Fibroblast of skin of left quadriceps (primary cell): ENCODE results near the gene RUNX2.

Experiments
- DNase-seq, 2 experiments: peaks; one replicate each; pipeline ENCODE4 v3.0.0-alpha.2; 2013; ENCODE audit warnings: low read depth in 2 of 2

Gene RUNX2

DNA sequence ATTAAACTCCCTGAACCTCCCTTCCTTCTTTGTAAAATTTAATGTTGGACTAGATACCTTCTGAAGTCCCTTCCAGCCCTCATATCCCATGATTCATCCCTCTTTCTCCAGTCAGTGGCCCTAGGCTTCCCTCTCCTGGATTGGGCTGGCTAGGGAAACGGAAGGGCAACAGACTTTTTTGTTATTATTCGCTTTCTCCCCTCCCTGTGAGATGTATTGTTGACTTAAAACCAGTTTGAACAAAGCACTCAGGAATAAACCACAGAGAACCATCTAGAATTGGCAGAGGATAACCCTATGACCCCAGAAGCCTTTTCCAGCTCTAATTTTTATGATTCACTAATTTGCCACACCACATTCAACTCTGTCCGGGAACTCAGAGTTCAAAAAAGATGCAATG lies 289.3 kb downstream of the RUNX2 start:
- DNase-seq: no peak

DNA sequence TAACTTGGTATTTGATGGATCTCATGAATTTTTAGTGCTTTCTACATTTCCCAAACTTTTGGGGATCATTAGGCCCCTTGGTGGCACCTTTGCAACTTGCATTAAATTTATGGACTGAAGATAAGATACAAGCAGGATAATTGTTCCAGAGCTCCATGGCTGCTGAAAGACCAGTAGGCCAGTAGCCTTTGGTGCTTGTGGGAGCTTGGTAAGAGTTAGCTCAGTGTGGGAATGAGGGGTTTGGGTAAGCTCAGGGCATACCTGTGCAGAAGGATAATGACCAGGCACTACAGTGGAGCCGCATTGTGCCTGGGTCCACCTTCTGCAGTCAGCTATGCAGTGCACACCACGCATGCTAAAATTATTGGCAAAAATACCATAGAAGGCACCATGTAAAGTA lies 290.1 kb downstream of the RUNX2 start:
- no peak for DNase-seq

DNA sequence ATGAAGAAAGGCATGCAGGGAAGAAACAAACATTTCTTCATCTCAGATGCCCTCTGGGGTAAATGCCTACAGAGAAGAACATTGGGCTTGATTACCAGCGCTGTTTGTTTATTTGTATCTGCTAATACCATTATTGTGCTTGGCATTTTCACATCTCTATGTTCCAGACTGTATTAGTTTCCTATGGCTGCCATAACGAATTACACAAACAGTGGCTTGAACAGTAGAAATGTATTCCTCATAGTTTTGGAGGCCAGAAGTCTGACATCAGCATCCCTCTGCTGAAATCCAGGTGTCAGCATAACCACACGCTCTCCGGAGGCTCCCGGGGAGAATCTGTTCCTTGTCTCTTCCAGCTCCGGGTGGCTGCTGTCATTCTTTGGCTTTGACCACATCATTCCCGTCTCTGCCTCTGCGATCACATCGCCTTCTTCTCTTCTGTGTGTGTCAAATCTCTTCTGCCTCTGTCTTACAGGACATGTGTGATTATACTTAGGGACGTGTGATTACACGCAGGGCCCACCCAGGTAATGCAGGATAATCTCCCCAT lies 291.2 kb downstream of the RUNX2 start:
- no peak for DNase-seq

DNA sequence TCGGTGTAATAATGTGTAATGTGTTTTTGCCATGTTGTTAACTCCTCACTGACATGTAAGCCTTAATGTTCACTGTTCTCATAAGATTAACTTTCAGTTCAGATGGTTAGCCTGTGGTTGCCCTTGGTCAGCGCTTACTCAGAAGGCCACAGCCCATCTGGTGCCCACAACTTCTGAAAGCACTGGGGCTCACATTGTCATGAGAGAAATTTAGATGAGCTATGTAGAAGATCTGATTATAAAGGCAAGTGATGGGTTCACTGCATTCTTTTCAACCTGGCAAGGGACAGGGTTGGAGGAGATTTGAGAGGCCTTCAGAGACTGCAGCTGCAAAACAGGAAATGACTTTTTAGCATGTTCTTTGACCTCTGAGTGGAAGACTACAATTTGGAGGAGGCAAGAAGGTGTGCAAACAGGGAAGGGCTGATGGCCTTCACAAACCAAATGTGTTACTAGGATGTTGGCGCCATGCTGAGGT lies 291.9 kb downstream of the RUNX2 start:
- no peak for DNase-seq

DNA sequence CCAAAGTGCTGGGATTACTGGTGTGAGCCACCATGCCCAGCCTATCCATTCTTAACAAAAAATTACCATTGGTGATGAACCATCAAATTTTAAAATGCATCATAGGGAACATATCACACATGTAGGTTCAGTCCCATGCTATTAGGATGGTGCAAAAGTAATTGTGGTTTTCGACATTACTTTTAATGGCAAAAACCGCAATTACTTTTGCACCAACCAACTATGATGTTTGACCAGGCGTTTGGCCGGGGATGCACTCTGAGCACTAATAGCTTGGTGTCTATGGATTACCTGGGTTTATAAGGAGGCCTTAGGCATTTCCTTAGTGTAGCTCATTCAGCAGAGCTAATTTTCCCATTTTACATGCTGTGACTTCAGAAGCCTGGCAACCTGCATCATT lies 296.1 kb downstream of the RUNX2 start:
- no peak for DNase-seq

DNA sequence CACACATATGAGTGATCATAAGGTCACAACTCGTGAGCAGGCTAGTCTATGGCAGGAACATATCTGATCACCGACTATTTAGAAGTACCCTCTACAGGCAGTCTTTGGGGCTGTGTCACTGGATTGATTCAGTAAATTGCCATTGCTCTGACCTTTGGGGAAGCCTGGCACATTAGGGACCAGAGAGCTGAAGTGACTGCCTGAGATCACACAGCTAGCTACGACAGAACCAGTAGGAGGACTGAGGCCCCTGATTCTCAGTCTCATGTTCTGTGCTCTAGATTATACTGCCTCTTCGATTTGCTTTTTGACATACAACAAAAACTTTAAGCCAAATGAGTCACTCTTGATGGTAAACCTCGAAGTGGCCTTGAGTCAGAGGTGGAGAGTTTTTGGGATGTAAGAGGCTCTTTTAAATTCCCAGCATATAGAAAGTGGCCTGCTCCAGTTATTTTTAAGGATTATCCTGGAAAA lies 297.1 kb downstream of the RUNX2 start:
- DNase-seq: peak; percentile 60 to 64

DNA sequence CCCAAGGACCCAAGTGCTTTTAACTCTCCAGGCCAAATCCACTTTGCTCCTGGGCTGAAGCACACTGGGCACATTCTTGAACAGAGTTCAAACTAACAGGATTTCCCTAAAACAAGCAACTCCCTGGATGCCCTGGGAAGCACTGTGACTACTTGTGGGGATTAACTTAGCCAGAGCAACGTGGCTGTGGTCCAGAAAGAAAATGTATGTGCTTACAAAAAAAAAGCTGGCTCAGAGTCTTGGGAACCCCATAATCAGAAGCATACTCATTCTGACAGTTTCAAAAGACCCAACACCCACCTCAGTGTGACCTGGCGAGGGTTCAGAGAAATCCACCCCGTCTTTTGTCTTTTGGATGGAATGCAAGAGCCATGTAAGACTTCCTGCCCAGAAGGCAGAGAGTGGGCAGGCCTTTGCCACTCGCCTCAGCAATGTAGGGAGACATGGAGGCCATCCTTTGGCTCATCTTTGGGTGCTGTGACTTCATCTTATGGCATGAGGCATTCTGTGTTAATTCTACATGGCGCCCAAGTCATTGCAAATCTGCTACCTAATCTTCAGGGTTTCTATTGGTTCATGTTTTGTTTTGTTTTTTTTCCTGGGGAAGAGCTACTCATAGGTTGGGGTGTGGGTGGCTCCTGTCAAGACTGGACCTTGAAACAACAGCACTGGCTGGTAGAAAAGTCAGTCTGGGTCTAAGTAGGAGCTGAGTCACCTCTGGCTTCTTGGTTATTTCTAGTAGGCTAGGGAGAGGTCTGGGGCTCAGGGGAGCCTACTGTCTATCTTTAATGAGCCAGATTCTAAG lies 298.2 kb downstream of the RUNX2 start:
- peak; percentile 92 to 93 for DNase-seq

DNA sequence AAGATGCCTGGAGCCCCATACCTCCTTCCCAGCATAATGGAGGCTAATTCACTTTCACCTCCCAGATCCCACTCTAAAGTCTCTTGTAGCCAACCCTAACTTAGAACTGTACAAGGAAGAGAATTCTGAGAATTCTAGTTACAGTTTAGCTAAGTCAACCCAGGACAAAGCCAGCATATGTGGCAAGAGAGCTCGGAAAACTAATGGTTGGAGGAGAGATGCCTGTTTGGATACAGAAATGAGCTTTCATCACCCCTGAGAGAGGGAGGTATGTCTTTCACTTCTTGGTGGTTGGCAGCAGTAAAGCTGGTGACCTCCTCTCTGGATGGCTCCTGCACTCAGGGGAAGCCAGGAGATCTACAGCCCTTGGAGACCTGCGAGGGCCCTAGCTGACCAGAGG lies 302.2 kb downstream of the RUNX2 start:
- DNase-seq: no peak

DNA sequence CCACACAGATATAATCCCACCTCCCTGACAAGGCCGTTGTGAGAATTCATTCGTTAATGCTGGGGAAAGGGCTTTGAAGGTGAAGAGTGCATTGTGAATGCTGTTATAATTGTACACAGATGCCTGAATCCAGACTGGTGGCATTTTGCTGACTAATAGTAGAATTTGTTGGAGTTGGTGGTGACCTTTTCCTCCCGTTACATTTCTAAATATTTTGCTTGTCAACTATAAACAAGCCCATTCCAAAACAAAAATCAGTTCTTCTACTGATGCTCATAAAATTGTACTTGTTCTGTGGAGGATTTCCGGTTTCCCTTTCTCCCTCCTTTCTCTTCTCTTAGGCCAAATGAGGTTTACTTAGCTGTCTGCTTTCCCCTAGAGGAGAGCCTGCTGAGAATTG lies 302.7 kb downstream of the RUNX2 start:
- DNase-seq: peak in 1 of 2 experiments; percentile 45

DNA sequence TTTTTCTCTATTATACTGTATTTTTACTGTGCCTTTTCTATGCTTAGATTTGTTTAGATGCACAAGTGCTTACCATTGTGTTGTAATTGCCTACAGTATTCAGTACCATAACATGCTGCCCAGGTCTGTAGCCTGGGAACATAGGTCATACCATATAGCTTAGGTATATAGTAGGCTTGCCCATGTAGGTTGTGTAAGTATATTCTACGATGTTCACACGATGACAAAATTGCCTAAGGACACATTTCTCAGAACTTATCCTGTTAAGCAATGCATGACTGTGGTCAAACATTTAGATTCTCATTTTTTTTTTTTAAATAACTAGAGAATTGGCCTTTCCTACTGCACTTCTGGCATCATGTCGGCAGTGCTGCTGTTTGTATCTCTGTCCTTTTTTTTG lies 303.3 kb downstream of the RUNX2 start:
- no peak for DNase-seq

DNA sequence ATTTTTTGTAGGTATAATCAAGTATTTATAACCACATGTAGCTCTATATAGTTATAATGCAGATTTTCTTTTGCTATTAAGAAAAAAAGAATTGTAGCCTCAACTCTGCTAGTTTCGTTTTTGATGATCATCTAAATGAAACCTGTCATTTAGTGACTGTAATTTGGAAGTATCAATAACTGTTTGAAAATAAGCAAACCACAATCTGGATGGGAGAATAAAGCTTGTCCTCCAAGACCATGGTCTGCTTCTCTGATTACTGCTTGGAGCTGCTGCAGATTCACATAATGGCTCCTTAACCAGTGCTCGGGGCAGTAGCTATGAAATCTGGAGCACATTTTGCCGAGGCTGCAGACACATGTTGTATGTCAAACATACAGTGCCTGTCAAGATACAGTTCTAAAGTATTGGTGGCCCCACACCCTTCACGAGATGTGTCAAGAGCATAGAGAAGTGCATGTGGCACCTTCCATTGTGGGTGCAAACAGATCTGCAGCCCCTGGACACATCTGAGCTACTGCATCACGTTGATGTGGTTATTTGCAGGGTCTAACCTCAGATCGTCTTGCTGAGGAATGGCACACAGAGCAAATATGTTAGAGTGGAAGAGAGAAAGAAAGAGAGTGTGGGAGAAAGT lies 305.3 kb downstream of the RUNX2 start:
- no peak for DNase-seq

DNA sequence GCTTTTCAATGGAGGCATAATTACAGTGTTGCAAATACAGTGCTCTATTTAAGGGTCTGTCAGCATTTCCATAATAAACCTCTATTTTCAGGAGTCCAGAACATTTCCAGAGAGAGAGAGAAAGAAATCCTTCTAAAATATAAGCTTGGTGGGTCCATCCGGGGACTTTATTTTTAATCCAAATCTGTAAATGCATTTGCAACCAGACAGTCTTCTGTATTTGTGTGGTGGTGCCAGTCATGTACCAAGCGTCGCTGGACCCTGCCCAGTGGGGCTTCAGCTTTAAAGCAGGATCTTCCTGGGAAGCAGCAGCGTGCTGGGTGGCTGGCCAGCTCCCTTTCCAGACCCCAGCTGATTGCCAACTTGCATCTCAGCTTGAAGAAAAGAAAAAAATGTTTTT lies 306.1 kb downstream of the RUNX2 start:
- DNase-seq: no peak

DNA sequence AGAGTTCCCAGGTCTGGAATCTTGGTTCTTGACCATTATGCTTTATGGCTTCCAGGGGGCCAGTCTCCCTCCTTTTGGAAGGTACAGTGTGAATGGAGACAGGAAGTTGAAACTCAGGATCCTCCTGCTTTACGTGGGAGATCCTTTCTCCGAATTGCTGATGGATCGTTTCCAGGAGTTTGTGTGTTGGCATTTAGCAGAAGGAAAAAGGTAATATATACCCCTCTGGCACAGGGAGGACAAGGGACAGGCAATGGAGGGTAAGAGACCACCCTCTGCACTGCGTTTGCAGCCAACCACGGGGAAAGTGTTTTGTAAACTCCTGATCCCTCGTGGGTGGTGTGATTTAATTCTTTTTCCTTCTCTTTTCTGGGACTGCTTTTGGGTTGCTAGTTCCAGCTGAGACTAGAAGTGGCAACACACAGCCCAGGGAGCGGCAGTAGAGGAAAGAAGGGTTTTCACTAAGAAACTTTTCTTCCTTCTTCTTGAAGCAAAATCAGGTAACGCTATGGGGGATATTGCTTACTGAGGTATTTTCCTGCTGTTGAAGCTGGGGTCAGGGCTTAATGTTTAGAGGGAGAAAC lies 307.2 kb downstream of the RUNX2 start:
- DNase-seq: no peak

DNA sequence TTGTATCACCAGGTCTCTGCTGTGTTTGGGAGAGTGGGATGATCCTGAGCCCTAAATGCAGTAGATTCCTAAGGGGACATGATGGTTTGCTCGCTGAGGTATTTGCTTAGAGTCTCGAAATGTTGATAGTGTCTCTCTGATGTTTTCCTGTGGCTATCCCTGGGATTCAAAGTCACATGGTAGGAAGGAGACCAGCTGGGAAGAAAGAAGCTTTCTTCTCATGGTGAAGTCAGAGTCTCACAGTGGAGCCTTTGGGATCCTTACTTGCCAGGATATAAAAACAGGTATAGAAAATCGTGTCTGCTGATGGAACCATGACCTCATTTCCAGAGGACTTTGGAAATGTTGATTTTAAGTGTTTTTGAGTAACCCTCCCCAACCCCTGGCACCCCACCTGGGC lies 308.9 kb downstream of the RUNX2 start:
- DNase-seq: no peak

DNA sequence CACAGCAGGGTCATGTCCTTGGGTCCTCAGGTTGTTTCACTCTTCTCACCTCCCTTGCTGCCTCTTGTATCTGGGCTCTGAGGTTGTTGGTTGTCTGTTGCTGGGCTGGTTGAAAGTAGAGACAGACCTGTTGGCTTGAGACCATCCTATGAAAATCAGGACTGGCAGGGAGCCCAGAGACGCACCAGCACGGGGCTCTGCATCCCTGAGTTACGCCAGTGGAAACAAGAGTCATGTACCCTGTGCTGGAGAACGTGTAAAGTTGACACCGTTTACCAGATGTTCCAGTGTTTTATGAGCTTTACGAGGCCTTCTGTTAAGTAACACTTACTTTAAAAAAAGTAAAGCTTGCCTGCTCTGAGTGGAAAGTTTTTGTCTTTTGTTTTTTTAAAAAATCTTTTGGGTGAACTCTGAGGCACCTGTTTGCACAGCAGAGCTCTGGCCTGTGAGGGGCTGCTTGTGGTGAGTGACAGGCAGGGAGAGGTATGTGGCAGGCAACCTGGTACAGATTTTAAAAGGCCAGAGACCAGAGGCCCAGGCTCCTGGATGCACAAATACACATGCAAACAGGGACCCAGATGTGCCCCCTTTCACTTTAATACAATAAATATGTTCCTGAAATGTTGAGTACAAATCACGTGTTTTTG lies 309.6 kb downstream of the RUNX2 start:
- DNase-seq: no peak

DNA sequence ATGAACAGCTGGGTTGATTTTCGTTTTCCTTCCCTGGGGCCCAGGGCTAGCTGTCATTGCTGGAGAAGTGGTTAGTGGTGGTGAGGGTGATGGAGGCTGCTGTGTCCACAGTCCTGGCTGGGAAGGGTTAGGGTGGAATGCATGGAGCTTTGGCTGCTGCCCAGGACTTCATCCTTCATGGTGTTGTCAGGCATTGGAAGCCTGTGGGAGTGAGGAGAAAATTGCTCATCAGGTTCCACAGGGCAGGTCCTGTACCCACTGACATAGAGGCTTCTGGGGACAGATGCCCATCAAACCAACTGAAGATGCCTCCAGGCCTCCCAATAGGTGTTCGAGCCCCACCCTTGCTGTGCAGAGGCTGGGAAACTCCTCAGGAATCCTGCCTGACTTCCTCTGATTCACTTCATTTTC lies 312.0 kb downstream of the RUNX2 start:
- DNase-seq: no peak

DNA sequence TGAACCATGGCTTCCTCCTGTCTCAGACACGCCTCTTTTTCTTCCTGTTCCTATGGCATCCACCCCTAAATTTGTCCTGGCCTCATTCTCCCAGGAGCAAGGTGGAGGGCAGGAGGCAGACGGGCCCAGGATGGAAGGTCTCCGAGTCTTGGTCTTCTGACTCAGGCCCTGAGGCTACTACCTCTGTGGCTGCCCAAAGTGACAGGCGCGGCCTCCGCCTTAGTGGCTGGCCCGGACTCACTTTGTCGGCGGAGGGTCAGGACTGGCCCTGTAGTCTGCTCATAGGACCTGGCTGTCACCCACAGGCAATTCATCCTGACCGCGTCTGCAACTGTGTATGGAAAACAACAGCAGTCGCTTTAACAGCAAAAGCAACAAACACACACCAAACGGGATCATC lies 312.7 kb downstream of the RUNX2 start:
- no peak for DNase-seq

DNA sequence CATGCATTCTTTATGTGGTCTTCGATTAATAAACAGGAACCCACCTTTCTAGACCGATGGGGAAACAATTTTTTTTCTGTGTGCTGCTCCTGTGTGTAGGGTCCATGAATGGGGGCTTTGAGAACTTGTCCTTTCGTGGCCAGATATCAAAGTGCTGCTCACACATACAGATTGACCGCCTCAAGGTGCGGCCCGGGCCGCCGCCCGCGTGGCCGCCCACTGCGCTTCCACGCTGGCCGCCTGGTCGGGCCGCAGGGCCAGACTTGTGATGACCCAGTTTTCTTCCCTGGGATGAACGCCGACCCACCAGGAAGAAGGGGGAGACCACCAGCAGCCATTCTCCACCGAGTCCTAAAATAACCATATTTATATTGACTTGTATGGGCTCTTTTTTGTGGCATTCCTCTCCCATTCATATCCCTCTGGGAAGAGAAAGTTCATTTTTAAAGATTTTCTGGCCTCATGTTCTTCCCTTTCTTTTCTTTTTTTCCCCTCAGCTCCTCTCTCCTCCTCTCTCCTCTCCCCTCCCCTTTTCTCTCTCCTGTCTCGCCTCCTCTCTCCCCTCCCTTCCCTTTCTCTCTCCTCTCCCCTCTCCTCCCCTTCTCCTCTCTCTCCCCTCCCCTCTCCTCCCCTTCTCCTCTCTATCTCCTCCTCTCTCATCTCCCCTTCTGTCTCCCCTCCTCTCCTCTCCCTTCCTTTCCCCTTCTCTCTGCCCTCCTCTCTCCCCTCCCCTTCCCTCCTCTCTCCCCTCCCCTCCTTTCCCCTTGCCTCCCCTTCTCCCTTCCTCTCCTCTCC lies 314.4 kb downstream of the RUNX2 start:
- DNase-seq: no peak

DNA sequence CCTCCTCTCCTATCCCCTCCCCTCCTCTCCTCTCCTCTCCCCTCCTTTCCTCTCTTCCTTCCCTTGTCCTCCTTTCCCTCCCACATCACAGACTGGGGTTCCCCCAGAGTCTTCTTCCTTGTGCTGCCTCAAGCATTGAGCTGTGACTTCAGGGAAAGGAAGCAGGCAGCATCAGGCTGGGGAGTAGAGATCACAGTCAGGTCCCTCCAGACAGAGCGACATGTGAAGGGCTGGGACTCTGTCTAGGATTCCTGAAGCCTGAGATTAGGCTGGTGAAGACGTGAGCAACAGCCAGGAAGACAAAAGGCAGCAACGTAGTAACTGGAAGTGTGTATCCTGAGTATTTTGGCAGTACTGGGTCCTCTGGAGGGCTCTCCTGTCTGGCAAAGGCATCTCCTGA lies 315.0 kb downstream of the RUNX2 start:
- DNase-seq: no peak

DNA sequence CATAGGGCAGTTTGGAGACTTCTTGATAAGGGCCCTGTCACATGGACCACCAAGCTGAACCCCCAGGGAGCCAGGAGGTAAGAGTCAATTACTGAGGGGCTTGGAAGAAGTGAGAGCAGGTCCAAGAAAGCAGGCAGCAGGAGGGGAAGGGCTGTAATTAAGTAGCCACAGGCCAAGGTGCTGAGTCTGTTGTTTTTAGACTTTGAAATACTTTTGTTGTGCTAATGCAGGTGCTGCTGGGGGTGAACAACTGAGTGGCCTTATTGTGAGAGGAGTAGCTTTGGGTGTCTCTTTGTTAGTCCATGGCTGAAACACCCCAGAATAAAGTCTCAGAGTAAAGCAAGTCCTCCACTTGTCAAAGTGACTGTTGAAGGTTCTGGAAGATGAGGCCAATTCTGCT lies 316.6 kb downstream of the RUNX2 start:
- no peak for DNase-seq

DNA sequence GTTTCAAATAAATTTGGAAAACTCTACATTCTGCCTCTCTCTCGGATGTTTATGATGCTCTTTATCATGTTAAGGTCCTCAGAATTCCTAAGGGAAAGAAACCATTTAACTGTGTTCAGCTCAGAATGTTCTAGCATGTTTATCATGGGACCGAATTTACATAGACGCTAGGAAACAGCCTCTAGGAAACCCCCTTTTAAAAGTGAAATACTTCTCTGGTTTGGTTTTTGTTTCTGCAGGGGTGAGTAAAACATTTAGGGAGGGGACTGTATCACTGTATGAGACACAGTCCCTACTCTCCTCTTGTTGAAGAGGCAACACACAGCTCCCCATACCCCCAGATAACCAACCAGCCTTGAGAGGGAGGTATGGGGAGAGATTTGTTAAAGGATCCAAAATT lies 317.2 kb downstream of the RUNX2 start:
- DNase-seq: no peak
